ENCODE results near the gene CALY.

The CALY gene

DNA sequence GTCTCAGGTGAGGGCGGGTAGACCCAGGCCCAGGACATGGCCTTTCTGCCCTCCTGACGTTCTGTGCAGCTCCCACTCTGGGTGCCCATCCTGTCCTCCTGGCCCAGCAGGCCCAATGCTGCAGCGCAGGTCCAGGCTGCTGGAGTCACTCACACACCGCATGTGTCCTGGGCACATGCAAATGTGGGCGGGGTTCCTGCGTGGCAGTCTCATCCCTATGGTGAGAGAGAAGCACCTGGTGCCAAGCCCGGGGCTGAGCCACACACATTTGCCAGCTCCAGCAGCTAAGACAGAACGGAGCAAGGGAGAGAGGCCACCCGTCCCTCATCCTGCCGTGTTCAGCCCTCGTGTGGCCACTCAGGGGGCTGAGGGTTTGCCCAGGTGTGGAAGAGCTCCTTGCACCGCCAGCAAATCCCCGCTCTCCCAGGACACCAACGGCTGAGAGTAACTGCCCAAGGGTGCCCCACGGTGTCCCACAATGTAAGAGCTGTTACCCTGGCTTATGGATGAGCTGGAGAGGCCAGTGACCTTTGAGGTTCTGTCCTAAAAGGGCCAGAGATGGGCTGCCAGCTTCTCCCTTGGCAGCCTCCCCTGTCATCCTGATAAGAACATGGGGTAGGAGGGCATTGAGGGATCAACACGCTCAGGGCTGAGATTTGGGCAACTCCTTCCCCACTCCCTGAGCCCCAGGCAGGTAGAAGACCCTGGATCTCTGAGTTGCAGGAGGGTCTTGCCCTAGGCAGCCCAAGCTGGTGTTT is 16.7 kb upstream of the CALY start:
- Histone ChIP-seq H3K27me3 (peaks cover 0 to 46% of the 10 kb centered on the region in 2 donors), H3K36me3 (peaks cover 0 to 4% (median 0%) of the 10 kb centered on the region in 3 donors), H3K27ac (no peak overlapping the region), H3K9me3 (no peaks in the 10 kb centered on the region), H3K4me3 (no peak overlapping the region), H3K4me1 (peaks cover 0 to 26% (median 16%) of the 10 kb centered on the region in 4 donors)
- DNase-seq: no peak
- intact Hi-C loops (cut with DNase I; ENCODE audit: low total_unique reads): no loop called here
- no peak for TF ChIP-seq CTCF (IDR thresholded peaks at IDR 0.05)

GRCh38 chr10:133351408-133352318 is 15.0 kb upstream of the CALY start:
- intact Hi-C loops (cut with DNase I; ENCODE audit: low total_unique reads): no loop called here
- no peak for TF ChIP-seq CTCF (IDR thresholded peaks at IDR 0.05)
- Histone ChIP-seq H3K36me3 (peaks cover 0 to 4% (median 0%) of the 10 kb centered on the region in 3 donors), H3K27ac (no peak overlapping the region), H3K9me3 (no peaks in the 10 kb centered on the region), H3K4me1 (peaks cover 0 to 13% (median 5%) of the 10 kb centered on the region in 4 donors), H3K4me3 (no peak overlapping the region), H3K27me3 (peaks cover 0 to 60% of the 10 kb centered on the region in 2 donors)
- DNase-seq: no peak

DNA sequence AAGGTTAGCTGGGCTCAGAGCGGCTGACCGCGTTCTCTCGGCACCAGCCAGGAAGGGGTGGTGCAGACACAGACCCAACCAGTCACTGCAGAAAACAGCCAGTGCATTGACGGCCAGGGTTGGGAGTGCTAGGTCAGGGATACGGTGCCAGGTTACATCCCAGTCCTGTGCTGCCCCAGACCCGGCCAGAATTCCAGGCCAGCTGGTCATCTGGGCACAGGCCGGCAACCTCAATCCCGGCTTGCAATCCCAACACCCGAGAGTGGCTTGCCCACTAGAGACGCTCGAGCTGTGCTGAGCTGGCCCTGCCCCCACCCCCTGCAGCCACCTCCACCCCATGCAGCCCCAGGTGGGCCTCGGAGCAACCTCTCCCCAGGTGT is 14.2 kb upstream of the CALY start:
- Histone ChIP-seq H3K4me3 (no peak overlapping the region), H3K4me1 (peaks cover 0 to 7% (median 0%) of the 10 kb centered on the region in 4 donors), H3K9me3 (no peaks in the 10 kb centered on the region), H3K36me3 (peaks cover 0 to 4% (median 0%) of the 10 kb centered on the region in 3 donors), H3K27ac (no peak overlapping the region), H3K27me3 (peaks cover 0 to 67% of the 10 kb centered on the region in 2 donors)
- intact Hi-C loops (cut with DNase I; ENCODE audit: low total_unique reads): no loop called here
- DNase-seq: no peak
- no peak for TF ChIP-seq CTCF (IDR thresholded peaks at IDR 0.05)

DNA sequence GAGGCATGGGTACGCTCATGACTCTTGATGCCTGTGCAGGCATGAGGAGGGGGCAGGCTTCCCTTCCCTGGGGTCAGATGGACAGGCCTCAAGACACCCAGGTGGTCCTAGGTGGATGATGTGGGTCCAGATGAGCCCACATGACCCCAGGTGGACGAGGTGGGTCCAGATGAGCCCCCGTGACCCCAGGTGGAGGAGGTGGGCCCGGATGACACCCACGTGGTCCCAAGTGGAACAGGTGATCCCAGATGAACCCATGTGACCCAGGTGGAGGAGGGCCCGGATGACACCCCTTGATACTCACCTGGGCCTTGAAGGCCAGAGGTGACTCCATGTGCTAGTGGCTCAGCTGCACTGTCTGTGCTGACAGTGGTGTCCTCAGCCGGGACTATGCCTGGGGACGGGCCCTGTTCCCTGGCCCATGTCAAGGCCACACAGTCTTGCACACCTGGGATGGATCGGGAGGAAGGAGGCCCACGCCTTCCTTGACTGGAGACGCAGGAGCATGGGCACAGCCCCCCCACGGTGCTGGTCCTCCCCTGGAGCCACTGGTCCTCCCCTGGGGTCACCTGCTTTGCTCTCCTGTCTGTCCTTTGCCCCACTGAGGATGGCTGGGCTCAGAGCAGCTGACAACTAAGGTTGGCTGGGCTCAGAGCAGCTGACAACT is 13.7 kb upstream of the CALY start:
- H3K9me3 ChIP-seq: no peaks in the 10 kb centered on the region
- intact Hi-C loops (cut with DNase I; ENCODE audit: low total_unique reads): no loop called here
- H3K36me3 ChIP-seq: peaks cover 0 to 4% (median 0%) of the 10 kb centered on the region in 3 donors
- no peak overlapping the region for H3K27ac ChIP-seq
- no peak for DNase-seq
- H3K4me3 ChIP-seq: no peak overlapping the region
- H3K4me1 ChIP-seq: peaks cover 0 to 4% (median 0%) of the 10 kb centered on the region in 4 donors
- peaks cover 0 to 72% of the 10 kb centered on the region in 2 donors for H3K27me3 ChIP-seq
- TF ChIP-seq CTCF (IDR thresholded peaks at IDR 0.05): no peak

DNA sequence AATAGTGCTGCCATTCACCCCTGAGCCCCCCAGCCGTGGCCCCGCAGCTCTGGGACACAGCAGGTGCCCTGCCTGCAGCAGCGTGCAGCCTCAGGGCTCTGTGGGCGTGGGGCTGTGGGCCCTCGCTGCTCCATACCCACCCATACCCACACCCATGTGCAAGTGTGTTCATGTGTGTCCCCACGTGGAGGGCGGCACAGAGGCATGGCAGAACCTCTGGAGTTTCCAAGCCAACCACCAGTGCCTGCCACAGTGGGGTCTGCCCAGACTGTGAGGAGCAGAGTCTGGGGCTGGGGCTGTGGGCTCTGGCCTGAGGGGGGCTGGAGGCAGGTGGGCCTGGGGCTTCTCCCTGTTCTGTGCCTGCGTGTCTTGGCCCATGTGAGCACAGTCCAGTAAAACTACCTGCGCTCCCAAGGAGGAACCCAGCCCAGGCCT is 12.9 kb upstream of the CALY start:
- Histone ChIP-seq H3K27me3 (peaks cover 0 to 77% of the 10 kb centered on the region in 2 donors), H3K4me1 (no peaks in the 10 kb centered on the region), H3K27ac (no peak overlapping the region), H3K4me3 (no peak overlapping the region), H3K9me3 (no peaks in the 10 kb centered on the region), H3K36me3 (no peaks in the 10 kb centered on the region)
- DNase-seq: no peak
- TF ChIP-seq CTCF (IDR thresholded peaks at IDR 0.05): no peak
- intact Hi-C loops (cut with DNase I; ENCODE audit: low total_unique reads): no loop called here
